Measurements from ENCODE around the gene PTGFR. TPM values are rescaled to one million over a fixed set of nuclear protein-coding genes. Genes with fewer than 3 reads are reported as not detected.

PTGFR gene
- total RNA-seq, 1 experiment from 2014 or later: not detected

DNA sequence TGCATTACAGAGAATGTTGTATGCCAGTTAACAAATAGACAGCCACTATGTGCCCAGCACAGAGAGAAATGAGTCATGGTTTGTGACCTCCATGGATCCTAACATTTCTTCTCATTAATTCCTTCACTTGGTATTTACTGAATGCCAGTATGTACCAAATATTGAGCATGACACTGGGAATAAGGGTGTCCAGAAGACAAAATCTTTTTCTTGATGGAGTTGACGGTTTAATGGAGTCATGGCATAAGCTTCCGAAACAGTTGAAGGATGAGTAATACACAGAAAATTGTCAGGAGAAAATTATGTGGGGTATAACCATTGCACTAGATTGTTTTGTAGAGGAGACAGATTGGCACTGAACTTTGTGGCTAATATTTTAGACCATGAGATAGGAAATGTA lies 36.9 kb downstream of the PTGFR start:
- Histone ChIP-seq H3K79me2 (ENCODE audit: insufficient read depth, low read length) (no peaks in the 10 kb centered on the region), H3K27me3 (ENCODE audit: insufficient read depth, low read length) (no peaks in the 10 kb centered on the region), H3K36me3 (ENCODE audit: control insufficient read depth in 1 of 2, insufficient read depth in 2 of 2, low read length in 2 of 2) (no peaks in the 10 kb centered on the region), H3K4me1 (ENCODE audit: control insufficient read depth in 1 of 2, insufficient read depth in 2 of 2, low read length in 2 of 2) (no peaks in the 10 kb centered on the region), H4K20me1 (ENCODE audit: insufficient read depth) (no peaks in the 10 kb centered on the region), H3K4me2 (ENCODE audit: low read length) (no peak overlapping the region), H3K9ac (ENCODE audit: low read length) (no peak overlapping the region), H3K27ac (ENCODE audit: low read depth, low read length) (no peak overlapping the region), H3K9me3 (ENCODE audit: control insufficient read depth in 1 of 2, insufficient read depth in 1 of 2, low read depth in 1 of 2, low read length in 2 of 2) (no peaks in the 10 kb centered on the region), H3K4me3 (replicated peaks in 1 of 2; ENCODE audit: low read depth in 1 of 2, low read length in 2 of 2) (no peak overlapping the region), H2AFZ (ENCODE audit: low read depth, low read length, poor library complexity, severe bottlenecking) (no peak overlapping the region), H3K9me2 (ENCODE audit: insufficient read depth) (no peaks in the 10 kb centered on the region)
- no TSS peak for BruUV-seq (replicated peaks)
- ChIA-PET CTCF (no interaction called here), RAD21 (ENCODE audit: low non-redundant PET in 1 of 2, low total read pairs in 2 of 2, uncharacterized antibody in 2 of 2, unreplicated experiment in 2 of 2) (no interaction called here), POLR2A (no interaction called here)
- intact Hi-C loops (cut with micrococcal nuclease): no loop called here
- TF ChIP-seq EGR1 (IDR thresholded peaks at IDR 0.05; ENCODE audit: low read depth): no peak
- TF ChIP-seq, protein P1, sequence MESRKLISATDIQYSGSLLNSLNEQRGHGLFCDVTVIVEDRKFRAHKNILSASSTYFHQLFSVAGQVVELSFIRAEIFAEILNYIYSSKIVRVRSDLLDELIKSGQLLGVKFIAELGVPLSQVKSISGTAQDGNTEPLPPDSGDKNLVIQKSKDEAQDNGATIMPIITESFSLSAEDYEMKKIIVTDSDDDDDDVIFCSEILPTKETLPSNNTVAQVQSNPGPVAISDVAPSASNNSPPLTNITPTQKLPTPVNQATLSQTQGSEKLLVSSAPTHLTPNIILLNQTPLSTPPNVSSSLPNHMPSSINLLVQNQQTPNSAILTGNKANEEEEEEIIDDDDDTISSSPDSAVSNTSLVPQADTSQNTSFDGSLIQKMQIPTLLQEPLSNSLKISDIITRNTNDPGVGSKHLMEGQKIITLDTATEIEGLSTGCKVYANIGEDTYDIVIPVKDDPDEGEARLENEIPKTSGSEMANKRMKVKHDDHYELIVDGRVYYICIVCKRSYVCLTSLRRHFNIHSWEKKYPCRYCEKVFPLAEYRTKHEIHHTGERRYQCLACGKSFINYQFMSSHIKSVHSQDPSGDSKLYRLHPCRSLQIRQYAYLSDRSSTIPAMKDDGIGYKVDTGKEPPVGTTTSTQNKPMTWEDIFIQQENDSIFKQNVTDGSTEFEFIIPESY (IDR thresholded peaks at IDR 0.05; ENCODE audit: extremely low read depth, insufficient replicate concordance, low read length): no peak
- no peak for TF ChIP-seq ZFX (IDR thresholded peaks at IDR 0.05)
- no peak for TF ChIP-seq POLR2A (IDR thresholded peaks at IDR 0.05; ENCODE audit: borderline replicate concordance, extremely low read depth, insufficient read depth, insufficient read length)
- no peak for TF ChIP-seq ZNF274 (IDR thresholded peaks at IDR 0.05; ENCODE audit: low read depth, low read length)
- no peak for TF ChIP-seq SP1 (IDR thresholded peaks at IDR 0.05; ENCODE audit: low read depth)
- TF ChIP-seq, protein P2, sequence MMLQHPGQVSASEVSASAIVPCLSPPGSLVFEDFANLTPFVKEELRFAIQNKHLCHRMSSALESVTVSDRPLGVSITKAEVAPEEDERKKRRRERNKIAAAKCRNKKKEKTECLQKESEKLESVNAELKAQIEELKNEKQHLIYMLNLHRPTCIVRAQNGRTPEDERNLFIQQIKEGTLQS (IDR thresholded peaks at IDR 0.05): no peak
- TF ChIP-seq CBX3 (IDR thresholded peaks at IDR 0.05; ENCODE audit: low read depth): no peak
- no peak for TF ChIP-seq CEBPB (IDR thresholded peaks at IDR 0.05; ENCODE audit: low read depth)
- no peak for TF ChIP-seq POLR2AphosphoS5 (IDR thresholded peaks at IDR 0.05; ENCODE audit: low read depth, low read length)
- no peak for TF ChIP-seq EZH2 (IDR thresholded peaks at IDR 0.05)
- no peak for TF ChIP-seq RAD21 (IDR thresholded peaks at IDR 0.05; ENCODE audit: low read depth)
- no peak for TF ChIP-seq ELF1 (IDR thresholded peaks at IDR 0.05; ENCODE audit: borderline replicate concordance, low read depth)
- TF ChIP-seq FOSL1 (IDR thresholded peaks at IDR 0.05; ENCODE audit: low read depth): no peak
- TF ChIP-seq, protein P3, sequence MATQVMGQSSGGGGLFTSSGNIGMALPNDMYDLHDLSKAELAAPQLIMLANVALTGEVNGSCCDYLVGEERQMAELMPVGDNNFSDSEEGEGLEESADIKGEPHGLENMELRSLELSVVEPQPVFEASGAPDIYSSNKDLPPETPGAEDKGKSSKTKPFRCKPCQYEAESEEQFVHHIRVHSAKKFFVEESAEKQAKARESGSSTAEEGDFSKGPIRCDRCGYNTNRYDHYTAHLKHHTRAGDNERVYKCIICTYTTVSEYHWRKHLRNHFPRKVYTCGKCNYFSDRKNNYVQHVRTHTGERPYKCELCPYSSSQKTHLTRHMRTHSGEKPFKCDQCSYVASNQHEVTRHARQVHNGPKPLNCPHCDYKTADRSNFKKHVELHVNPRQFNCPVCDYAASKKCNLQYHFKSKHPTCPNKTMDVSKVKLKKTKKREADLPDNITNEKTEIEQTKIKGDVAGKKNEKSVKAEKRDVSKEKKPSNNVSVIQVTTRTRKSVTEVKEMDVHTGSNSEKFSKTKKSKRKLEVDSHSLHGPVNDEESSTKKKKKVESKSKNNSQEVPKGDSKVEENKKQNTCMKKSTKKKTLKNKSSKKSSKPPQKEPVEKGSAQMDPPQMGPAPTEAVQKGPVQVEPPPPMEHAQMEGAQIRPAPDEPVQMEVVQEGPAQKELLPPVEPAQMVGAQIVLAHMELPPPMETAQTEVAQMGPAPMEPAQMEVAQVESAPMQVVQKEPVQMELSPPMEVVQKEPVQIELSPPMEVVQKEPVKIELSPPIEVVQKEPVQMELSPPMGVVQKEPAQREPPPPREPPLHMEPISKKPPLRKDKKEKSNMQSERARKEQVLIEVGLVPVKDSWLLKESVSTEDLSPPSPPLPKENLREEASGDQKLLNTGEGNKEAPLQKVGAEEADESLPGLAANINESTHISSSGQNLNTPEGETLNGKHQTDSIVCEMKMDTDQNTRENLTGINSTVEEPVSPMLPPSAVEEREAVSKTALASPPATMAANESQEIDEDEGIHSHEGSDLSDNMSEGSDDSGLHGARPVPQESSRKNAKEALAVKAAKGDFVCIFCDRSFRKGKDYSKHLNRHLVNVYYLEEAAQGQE (IDR thresholded peaks at IDR 0.05; ENCODE audit: low read depth): no peak
- TF ChIP-seq, protein P4, sequence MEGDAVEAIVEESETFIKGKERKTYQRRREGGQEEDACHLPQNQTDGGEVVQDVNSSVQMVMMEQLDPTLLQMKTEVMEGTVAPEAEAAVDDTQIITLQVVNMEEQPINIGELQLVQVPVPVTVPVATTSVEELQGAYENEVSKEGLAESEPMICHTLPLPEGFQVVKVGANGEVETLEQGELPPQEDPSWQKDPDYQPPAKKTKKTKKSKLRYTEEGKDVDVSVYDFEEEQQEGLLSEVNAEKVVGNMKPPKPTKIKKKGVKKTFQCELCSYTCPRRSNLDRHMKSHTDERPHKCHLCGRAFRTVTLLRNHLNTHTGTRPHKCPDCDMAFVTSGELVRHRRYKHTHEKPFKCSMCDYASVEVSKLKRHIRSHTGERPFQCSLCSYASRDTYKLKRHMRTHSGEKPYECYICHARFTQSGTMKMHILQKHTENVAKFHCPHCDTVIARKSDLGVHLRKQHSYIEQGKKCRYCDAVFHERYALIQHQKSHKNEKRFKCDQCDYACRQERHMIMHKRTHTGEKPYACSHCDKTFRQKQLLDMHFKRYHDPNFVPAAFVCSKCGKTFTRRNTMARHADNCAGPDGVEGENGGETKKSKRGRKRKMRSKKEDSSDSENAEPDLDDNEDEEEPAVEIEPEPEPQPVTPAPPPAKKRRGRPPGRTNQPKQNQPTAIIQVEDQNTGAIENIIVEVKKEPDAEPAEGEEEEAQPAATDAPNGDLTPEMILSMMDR (IDR thresholded peaks at IDR 0.05 in 2 of 3, conservative IDR thresholded peaks at IDR 0.05 in 1 of 3; ENCODE audit: borderline replicate concordance in 1 of 3, insufficient read depth in 1 of 3, low read depth in 2 of 3, low read length in 2 of 3): no peak
- no peak for TF ChIP-seq YY1 (IDR thresholded peaks at IDR 0.05; ENCODE audit: extremely low read depth, insufficient replicate concordance, low read depth, low read length)
- no peak for DNase-seq (ENCODE audit: low read depth, low spot score)
- ATAC-seq: no peak
